ENCODE results near the gene OR10Z1. TPM values are rescaled to one million over a fixed set of nuclear protein-coding genes. Genes with fewer than 3 reads are reported as not detected.

OR10Z1 gene
- not detected in 2 replicates for total RNA-seq

GRCh38 chr1:158604968-158605367 lies at the start of gene OR10Z1:
OR10Z1 (plus strand) TSS chr1:158605268; CDS start chr1:158606439, 1,171 bp downstream.
- DNase-seq (ENCODE audit: low read depth), result no peak
- Histone ChIP-seq H3K36me3 (ENCODE audit: control insufficient read depth, insufficient read depth, low read length) (no peaks in the 10 kb centered on the region), H3K4me3 (ENCODE audit: low read depth, low read length) (no peak within 1 kb of the TSS), H3K27me3 (ENCODE audit: control insufficient read depth, insufficient read depth, low read length) (no peaks in the 10 kb centered on the region)
- no peak for FAIRE-seq
- TF ChIP-seq CTCF (IDR thresholded peaks at IDR 0.05; ENCODE audit: insufficient read depth, low read length, severe bottlenecking), result no peak

- TF ChIP-seq CTCF (IDR thresholded peaks at IDR 0.05; ENCODE audit: insufficient read depth, low read length, severe bottlenecking), result no peak
- no peak for FAIRE-seq
Observed at GRCh38 chr1:158559696-158560095, 45.4 kb upstream of the OR10Z1 start.

GRCh38 chr1:158563853-158564252 lies 41.2 kb upstream of the OR10Z1 start:
- Histone ChIP-seq H3K4me3 (ENCODE audit: low read depth, low read length) (no peak overlapping the region), H3K36me3 (ENCODE audit: control insufficient read depth, insufficient read depth, low read length) (no peaks in the 10 kb centered on the region), H3K27me3 (ENCODE audit: control insufficient read depth, insufficient read depth, low read length) (no peaks in the 10 kb centered on the region)
- no peak for TF ChIP-seq CTCF (IDR thresholded peaks at IDR 0.05; ENCODE audit: insufficient read depth, low read length, severe bottlenecking)
- no peak for FAIRE-seq
- DNase-seq (ENCODE audit: low read depth), result no peak

More at GRCh38 chr1:158559696-158560095, 45.4 kb upstream of the OR10Z1 start:
- Histone ChIP-seq H3K36me3 (ENCODE audit: control insufficient read depth, insufficient read depth, low read length) (no peaks in the 10 kb centered on the region), H3K27me3 (ENCODE audit: control insufficient read depth, insufficient read depth, low read length) (no peaks in the 10 kb centered on the region), H3K4me3 (ENCODE audit: low read depth, low read length) (no peak overlapping the region)
- DNase-seq (ENCODE audit: low read depth), result no peak

- TF ChIP-seq CTCF (IDR thresholded peaks at IDR 0.05; ENCODE audit: insufficient read depth, low read length, severe bottlenecking), result no peak
- FAIRE-seq (no peak), DNase-seq (ENCODE audit: low read depth) (no peak)
- Histone ChIP-seq H3K4me3 (ENCODE audit: low read depth, low read length) (no peak overlapping the region), H3K36me3 (ENCODE audit: control insufficient read depth, insufficient read depth, low read length) (no peaks in the 10 kb centered on the region), H3K27me3 (ENCODE audit: control insufficient read depth, insufficient read depth, low read length) (no peaks in the 10 kb centered on the region)
Observed at GRCh38 chr1:158564608-158565007, 40.5 kb upstream of the OR10Z1 start.

- DNase-seq (ENCODE audit: low read depth), result no peak
- Histone ChIP-seq H3K27me3 (ENCODE audit: control insufficient read depth, insufficient read depth, low read length) (no peaks in the 10 kb centered on the region), H3K36me3 (ENCODE audit: control insufficient read depth, insufficient read depth, low read length) (no peaks in the 10 kb centered on the region), H3K4me3 (ENCODE audit: low read depth, low read length) (no peak within 1 kb of the TSS)
- no peak for FAIRE-seq
- no peak for TF ChIP-seq CTCF (IDR thresholded peaks at IDR 0.05; ENCODE audit: insufficient read depth, low read length, severe bottlenecking)
Observed at GRCh38 chr1:158570480-158570879, 34.6 kb upstream of the OR10Z1 start, which contains the start of gene OR6P1. OR6P1 (minus strand) TSS chr1:158570580; CDS start chr1:158563604, 6,976 bp downstream.

GRCh38 chr1:158572226-158572625 lies 32.8 kb upstream of the OR10Z1 start:
- no peaks in the 10 kb centered on the region for H3K36me3 ChIP-seq (ENCODE audit: control insufficient read depth, insufficient read depth, low read length)
- no peaks in the 10 kb centered on the region for H3K27me3 ChIP-seq (ENCODE audit: control insufficient read depth, insufficient read depth, low read length)
- DNase-seq (ENCODE audit: low read depth) (no peak), FAIRE-seq (no peak)
- no peak overlapping the region for H3K4me3 ChIP-seq (ENCODE audit: low read depth, low read length)
- TF ChIP-seq CTCF (IDR thresholded peaks at IDR 0.05; ENCODE audit: insufficient read depth, low read length, severe bottlenecking), result no peak
